Fibroblast of mammary gland (primary cell): ENCODE data around the gene TLK1.

Source experiments
- DNase-seq: peaks from one replicate; pipeline ENCODE4 v3.0.0-alpha.2; 2010; ENCODE audit warnings: low read depth
- H3K4me3 ChIP-seq: 2 replicates; pipeline ENCODE4 v1.5.1; 2011; ENCODE audit warnings: low read depth, mild to moderate bottlenecking, low read length, moderate library complexity; ENCODE audit not compliant: control insufficient read depth
- TF ChIP-seq, protein P1 (sequence below): conservative IDR thresholded peaks from 2 replicates; pipeline ENCODE4 v1.5.1; 2011; ENCODE audit warnings: low read depth, low read length, inconsistent platforms; ENCODE audit not compliant: control insufficient read depth, insufficient read depth

Gene TLK1

DNA sequence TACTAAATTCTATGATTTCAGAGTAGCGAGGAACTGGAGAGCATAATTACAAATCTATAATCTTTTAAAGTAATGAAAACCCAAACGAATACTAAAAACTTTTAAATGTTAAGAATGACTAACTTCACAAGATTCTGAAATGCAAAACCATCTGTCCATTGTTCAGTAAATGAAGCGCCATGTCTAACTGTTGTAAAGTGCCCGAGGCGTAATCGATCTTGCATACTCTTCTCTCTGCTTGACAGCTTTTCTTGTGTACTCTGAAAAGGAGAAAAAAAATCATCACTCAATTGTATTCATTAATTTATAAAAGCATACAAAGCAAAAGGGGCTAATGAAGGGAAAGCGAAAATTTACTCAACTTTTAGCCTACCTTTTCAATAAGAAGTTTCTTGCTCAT, 111.0 kb downstream of the TLK1 start:
- DNase-seq, result no peak
- TF ChIP-seq, protein P1, sequence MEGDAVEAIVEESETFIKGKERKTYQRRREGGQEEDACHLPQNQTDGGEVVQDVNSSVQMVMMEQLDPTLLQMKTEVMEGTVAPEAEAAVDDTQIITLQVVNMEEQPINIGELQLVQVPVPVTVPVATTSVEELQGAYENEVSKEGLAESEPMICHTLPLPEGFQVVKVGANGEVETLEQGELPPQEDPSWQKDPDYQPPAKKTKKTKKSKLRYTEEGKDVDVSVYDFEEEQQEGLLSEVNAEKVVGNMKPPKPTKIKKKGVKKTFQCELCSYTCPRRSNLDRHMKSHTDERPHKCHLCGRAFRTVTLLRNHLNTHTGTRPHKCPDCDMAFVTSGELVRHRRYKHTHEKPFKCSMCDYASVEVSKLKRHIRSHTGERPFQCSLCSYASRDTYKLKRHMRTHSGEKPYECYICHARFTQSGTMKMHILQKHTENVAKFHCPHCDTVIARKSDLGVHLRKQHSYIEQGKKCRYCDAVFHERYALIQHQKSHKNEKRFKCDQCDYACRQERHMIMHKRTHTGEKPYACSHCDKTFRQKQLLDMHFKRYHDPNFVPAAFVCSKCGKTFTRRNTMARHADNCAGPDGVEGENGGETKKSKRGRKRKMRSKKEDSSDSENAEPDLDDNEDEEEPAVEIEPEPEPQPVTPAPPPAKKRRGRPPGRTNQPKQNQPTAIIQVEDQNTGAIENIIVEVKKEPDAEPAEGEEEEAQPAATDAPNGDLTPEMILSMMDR, result no peak
- H3K4me3 ChIP-seq, result no peak overlapping the region

DNA sequence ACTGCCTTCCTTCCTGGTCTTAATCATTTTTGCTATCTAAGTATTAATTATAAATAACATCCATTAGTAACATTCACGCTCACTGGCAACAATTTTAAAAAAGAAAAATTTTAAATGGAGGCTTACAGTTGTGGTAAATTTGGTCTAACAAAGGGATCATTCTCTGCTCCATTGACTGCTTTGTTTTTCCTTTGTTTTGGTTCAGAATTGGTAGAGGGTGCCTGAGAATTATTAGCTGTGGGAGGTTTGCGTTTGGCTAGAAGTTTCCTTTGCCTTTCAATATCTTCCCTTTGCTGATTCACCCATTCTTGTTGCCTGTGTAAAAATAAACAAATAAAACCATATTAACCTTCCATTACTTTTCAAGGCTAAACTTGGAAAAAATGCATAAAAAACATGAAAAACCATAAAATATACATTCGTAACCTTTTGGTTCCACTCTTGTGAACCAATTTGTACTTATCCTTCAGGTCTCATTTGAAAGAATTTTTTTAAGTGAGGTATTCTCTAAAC, 114.6 kb downstream of the TLK1 start:
- no peak overlapping the region for H3K4me3 ChIP-seq
- TF ChIP-seq, protein P1, result no peak
- DNase-seq, result no peak

DNA sequence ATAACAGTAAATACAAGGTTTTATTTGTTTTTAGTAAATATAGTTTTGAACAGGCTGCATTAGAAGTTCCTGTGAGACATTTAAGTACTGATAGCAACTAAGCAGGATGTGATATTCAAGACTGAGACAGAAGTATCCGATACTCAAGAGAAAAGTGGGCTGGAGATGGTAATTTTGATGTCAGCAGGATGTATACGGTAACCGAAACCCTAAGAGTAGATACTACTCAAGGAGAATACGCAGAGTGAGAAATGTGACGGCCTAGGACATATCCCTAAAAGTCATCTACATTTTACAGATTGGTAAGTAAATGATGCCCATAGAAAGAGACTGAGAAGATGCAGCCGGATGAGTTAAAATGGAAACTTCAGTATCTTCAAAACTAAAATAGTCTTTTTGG, 116.3 kb downstream of the TLK1 start:
- no peak for DNase-seq
- H3K4me3 ChIP-seq, result no peak overlapping the region
- TF ChIP-seq, protein P1, result no peak

DNA sequence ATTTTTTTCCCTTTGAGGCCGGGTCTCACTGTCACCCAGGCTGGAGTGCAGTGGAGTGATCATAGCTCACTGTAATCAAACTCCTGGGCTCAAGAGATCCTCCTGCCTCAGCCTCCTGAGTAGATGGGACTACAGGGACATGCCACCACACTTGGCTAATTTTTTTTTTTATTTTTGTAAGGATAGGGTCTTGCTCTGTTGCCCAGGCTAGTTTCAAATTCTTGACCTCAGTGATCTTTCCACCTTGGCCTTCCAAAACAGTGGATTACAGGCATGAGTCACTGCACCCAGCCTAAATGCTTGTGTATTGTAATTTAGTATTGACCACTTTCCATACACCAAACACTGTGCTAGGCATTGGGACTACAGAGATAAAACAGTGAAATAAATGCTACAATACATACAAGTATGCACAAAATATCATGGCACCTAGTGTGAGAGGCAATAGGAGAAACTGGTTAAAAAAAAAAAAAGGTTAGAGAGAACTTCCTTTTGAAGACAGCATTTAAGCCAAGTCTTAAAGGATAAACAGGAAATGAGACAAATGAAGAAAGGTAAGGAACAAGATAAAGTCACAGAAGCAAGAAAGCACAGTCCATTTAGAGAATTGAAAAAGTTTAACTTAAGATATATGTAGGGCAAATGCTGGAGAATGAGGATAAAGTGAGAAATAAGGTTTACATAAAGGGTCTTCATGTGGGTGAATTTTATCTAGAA, 118.3 kb downstream of the TLK1 start:
- DNase-seq, result no peak
- no peak overlapping the region for H3K4me3 ChIP-seq
- TF ChIP-seq, protein P1, result no peak

DNA sequence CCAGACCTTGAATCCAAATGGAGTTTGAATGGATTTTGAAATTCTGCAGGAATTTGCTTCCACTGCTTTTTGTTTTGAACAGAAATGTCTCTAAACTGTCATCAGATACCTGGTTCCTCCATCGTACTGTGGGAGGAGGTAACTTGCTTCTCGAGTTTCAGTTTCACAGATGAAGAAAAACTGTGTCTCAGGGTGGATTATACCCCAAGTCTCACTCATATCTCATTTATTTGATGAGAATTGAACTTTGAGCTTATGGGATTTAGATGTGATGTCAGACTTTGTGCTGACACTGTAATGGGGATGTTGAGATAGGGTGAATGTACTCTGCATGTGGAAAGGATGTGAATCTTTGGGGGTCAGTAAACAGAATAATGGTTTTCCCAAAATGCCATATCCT, 124.2 kb downstream of the TLK1 start:
- no peak overlapping the region for H3K4me3 ChIP-seq
- TF ChIP-seq, protein P1, result no peak
- no peak for DNase-seq

DNA sequence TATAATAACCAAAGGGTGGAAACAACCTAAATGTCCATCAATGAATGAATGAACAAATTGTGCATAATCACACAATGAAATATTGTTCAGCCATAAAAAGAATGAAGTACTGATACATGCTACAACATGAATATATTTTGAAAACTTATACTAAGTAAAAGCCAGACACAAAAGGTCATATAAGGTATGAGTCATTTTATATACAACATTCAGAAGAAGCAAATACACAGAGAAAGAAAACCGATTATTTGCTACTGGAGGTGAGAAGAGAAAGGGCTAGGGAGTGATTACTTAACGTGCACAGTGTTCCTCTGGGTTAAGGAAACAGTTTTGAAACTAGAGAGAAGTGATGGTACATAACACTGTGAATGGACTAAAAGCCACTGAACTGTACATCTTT, 126.4 kb downstream of the TLK1 start:
- DNase-seq, result no peak
- TF ChIP-seq, protein P1, result no peak
- no peak overlapping the region for H3K4me3 ChIP-seq
